K562 (cell line): Measurements from ENCODE around the gene NT5C2. TPM values are rescaled to one million over a fixed set of nuclear protein-coding genes. Genes with fewer than 3 reads are reported as not detected.

Experiments
- BRCA1 ChIP-seq, 2 experiments: fragments of 450-650 bp in 1 of 2; sonication (generic) in 1 of 2; formaldehyde crosslinking in 1 of 2; IDR thresholded peaks; 2 replicates each; pipeline versions ENCODE4 v1.5.0 to v1.6.1; 2017 to 2020; ENCODE audit warnings: mild to moderate bottlenecking in 1 of 2, missing genetic modification reagents in 1 of 2
- CBX1 ChIP-seq: sonication (generic); IDR thresholded peaks from 2 replicates; pipeline ENCODE4 v1.6.1; 2016; ENCODE audit warnings: antibody characterized with exemption, low read depth, mild to moderate bottlenecking
- CBX2 ChIP-seq: fragments of 200-600 bp; sonication (generic); IDR thresholded peaks from one replicate; pipeline ENCODE4 v1.6.1; 2012; ENCODE audit warnings: mild to moderate bottlenecking, low read length, inconsistent platforms; ENCODE audit not compliant: insufficient read depth, poor library complexity, severe bottlenecking
- CBX3 ChIP-seq, 2 experiments: IDR thresholded peaks; 1 replicate in 1 of 2; 2 replicates in 1 of 2; pipeline ENCODE4 v1.6.1; 2012; ENCODE audit warnings: inconsistent platforms in 2 of 2, low read length in 2 of 2, borderline replicate concordance in 1 of 2, control low read depth in 1 of 2
- CTBP1 ChIP-seq: fragments of 450-650 bp; IDR thresholded peaks from 2 replicates; pipeline ENCODE4 v1.6.1; 2016; ENCODE audit warnings: borderline replicate concordance
- CUX1 ChIP-seq: fragments of 200-800 bp; sonication (Bioruptor generic); IDR thresholded peaks from 2 replicates; pipeline ENCODE4 v1.6.1; 2016; ENCODE audit warnings: missing genetic modification characterization, missing compliant biosample characterization
- DMBX1 ChIP-seq: fragments of 250-450 bp; sonication (Bioruptor Pico); IDR thresholded peaks from 2 replicates; pipeline ENCODE4 v1.8.0; 2022; ENCODE audit warnings: inconsistent platforms, mild to moderate bottlenecking, moderate library complexity, borderline replicate concordance
- EHMT2 ChIP-seq: fragments of 450-650 bp; IDR thresholded peaks from 2 replicates; pipeline ENCODE4 v1.6.1; 2018; ENCODE audit warnings: antibody characterized with exemption
- FOXJ2 ChIP-seq: fragments of 200-800 bp; sonication (Bioruptor generic); IDR thresholded peaks from 2 replicates; pipeline ENCODE4 v1.6.1; 2016; ENCODE audit warnings: missing genetic modification characterization, missing compliant biosample characterization
- GABPB1 ChIP-seq: sonication (generic); formaldehyde crosslinking; IDR thresholded peaks from 2 replicates; pipeline ENCODE4 v1.8.0; 2022; ENCODE audit warnings: mild to moderate bottlenecking, missing genetic modification reagents
- HMGN3 ChIP-seq: IDR thresholded peaks from 2 replicates; pipeline ENCODE4 v1.6.1; 2011; ENCODE audit warnings: borderline replicate concordance, low read depth, mild to moderate bottlenecking, mixed read lengths, low read length; ENCODE audit not compliant: insufficient read length; ENCODE audit errors: extremely low read depth
- KDM5B ChIP-seq: fragments of 200-600 bp; sonication (generic); IDR thresholded peaks from 2 replicates; pipeline ENCODE4 v1.6.1; 2012; ENCODE audit warnings: low read depth, mild to moderate bottlenecking, moderate library complexity, low read length, control low read depth, inconsistent platforms; ENCODE audit not compliant: insufficient replicate concordance
- MAFF ChIP-seq: IDR thresholded peaks from 2 replicates; pipeline ENCODE4 v1.6.1; 2012; ENCODE audit warnings: low read length, improper control_type of control experiment
- MBD1 ChIP-seq: fragments of 250-450 bp; sonication (Bioruptor Pico); IDR thresholded peaks from 2 replicates; pipeline ENCODE4 v1.8.0; 2022; ENCODE audit warnings: inconsistent platforms
- MECOM ChIP-seq: fragments of 250-450 bp; sonication (Bioruptor Pico); IDR thresholded peaks from 2 replicates; pipeline ENCODE4 v1.8.0; 2022; ENCODE audit warnings: inconsistent platforms
- PML ChIP-seq: IDR thresholded peaks from 2 replicates; pipeline ENCODE4 v1.6.1; 2012; ENCODE audit warnings: low read length, inconsistent platforms
- SOX6 ChIP-seq: fragments of 450-650 bp; IDR thresholded peaks from 2 replicates; pipeline ENCODE4 v1.6.1; 2014; ENCODE audit warnings: mild to moderate bottlenecking
- TCF3 ChIP-seq: sonication (generic); formaldehyde crosslinking; IDR thresholded peaks from 2 replicates; pipeline ENCODE4 v1.4.0; 2020; ENCODE audit warnings: mild to moderate bottlenecking, missing genetic modification reagents
- ZNF639 ChIP-seq, 2 experiments: fragments of 200-800 bp in 1 of 2; sonication (Bioruptor generic) in 1 of 2; sonication (generic) in 1 of 2; formaldehyde crosslinking in 1 of 2; IDR thresholded peaks in 1 of 2; conservative IDR thresholded peaks in 1 of 2; 2 replicates each; pipeline versions ENCODE4 v1.5.0 to v1.6.1; 2016 to 2020; ENCODE audit warnings: missing compliant biosample characterization in 1 of 2, missing genetic modification characterization in 1 of 2, missing genetic modification reagents in 1 of 2
- polyA plus RNA-seq, 8 experiments: library from polyadenylated mRNA; depleted of rRNA in 4 of 8; stranded (reverse) in 5 of 8; unstranded in 3 of 8; fragments of >200 nt; fragmentation: Nextera tagmentation in 2 of 8; fragmentation: Illumina TruSeq in 1 of 8; extraction: Ambion mirVana in 2 of 8; extraction: Trizol in 1 of 8; gene quantifications; 2 replicates each; pipeline versions ENCODE4 v1.2.1 to v1.2.3, GENCODE V29; 2011 to 2014; ENCODE audit warnings: inconsistent platforms in 1 of 8, missing spikeins in 1 of 8
- total RNA-seq, 7 experiments: library from RNA; depleted of rRNA in 6 of 7; stranded (reverse); fragments of >200 nt in 6 of 7; fragmentation: Illumina TruSeq in 2 of 7; extraction: Trizol in 2 of 7; gene quantifications; 2 replicates each; pipeline versions ENCODE4 v1.2.1 to v1.2.3, GENCODE V29; 2011 to 2021; ENCODE audit warnings: low replicate concordance in 1 of 7
- TF ChIP-seq, protein P1 (sequence below): fragments of 250-450 bp; sonication (Bioruptor Pico); IDR thresholded peaks from 2 replicates; pipeline ENCODE4 v1.6.1; 2021; ENCODE audit warnings: mild to moderate bottlenecking

The NT5C2 gene
- total and polyA plus RNA-seq, 9 of the 15 experiments (the other 6 are each of a cell fraction or from before 2014, with no cell fraction given) = 11.3 to 45.2 (median 27.7) TPM

DNA sequence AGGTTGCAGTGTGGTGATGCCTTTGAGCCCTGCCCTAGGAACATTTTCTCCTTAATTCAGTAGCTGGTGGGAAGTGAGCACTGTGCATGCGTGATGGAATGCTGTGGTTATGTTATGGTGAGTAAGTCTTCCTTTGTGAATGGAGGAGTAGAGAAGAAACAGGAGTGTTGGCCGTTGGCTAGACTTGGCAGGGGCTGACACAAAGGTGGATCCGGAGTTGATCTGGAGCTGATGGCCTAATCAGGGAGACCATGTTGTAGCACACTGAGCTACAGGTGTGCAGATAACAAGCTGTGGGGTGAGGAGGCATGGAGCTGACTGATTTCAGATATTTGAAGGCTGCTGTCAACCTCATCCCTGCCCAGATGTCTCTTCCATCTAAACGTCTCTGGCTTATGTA is 152.7 kb downstream of the NT5C2 start (continued):
- no peak for TF ChIP-seq CUX1 (CRISPR knock-in tag)
- no peak for TF ChIP-seq CBX1
- TF ChIP-seq DMBX1 = peak; percentile 27; the same call in 1 of the 2 replicates
- TF ChIP-seq, protein P1, sequence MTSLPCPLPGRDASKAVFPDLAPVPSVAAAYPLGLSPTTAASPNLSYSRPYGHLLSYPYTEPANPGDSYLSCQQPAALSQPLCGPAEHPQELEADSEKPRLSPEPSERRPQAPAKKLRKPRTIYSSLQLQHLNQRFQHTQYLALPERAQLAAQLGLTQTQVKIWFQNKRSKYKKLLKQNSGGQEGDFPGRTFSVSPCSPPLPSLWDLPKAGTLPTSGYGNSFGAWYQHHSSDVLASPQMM (CRISPR knock-in tag) = no peak
- TF ChIP-seq GABPB1 (CRISPR knock-in tag) = no peak
- 0 out of 2 replicates have a peak, but pooled peaks have one; percentile 47 for TF ChIP-seq EHMT2
- TF ChIP-seq FOXJ2 = no peak
- no peak for TF ChIP-seq HMGN3
- peak; percentile 54; the same call in 1 of the 2 replicates for TF ChIP-seq CTBP1
- no peak for TF ChIP-seq CBX3 (IDR thresholded peaks at IDR 0.05; ENCODE audit: borderline replicate concordance in 1 of 2, low read length in 2 of 2)
- TF ChIP-seq MECOM (CRISPR knock-in tag) = no peak
- peak; percentile 87 for TF ChIP-seq TCF3 (CRISPR knock-in tag)
- peak; percentile 72 for TF ChIP-seq PML
- TF ChIP-seq CBX2 = no peak
- TF ChIP-seq ZNF639 (CRISPR knock-in tag; conservative IDR thresholded peaks at IDR 0.05 in 1 of 2, IDR thresholded peaks at IDR 0.05 in 1 of 2) = no peak
- peak; percentile 34; the same call in 1 of the 2 replicates for TF ChIP-seq SOX6
- no peak for TF ChIP-seq BRCA1 (IDR thresholded peaks at IDR 0.05)
- TF ChIP-seq BRCA1 (CRISPR knock-in tag; IDR thresholded peaks at IDR 0.05) = no peak
- no peak for TF ChIP-seq MAFF
- TF ChIP-seq MBD1 (CRISPR knock-in tag) = no peak
- no peak for TF ChIP-seq KDM5B
